GM23248 (cell line): Measurements from ENCODE around the gene NCF2. TPM values are rescaled to one million over a fixed set of nuclear protein-coding genes. Genes with fewer than 3 reads are reported as not detected.
"Not testable (repeated sequence)": the region's sequence is repeated elsewhere in the genome, so short reads cannot be mapped to it uniquely, and the experiment has no call there.

Experiments
- DNase-seq: peaks from one replicate; pipeline ENCODE4 v3.0.0-alpha.2; 2015
- H2AFZ ChIP-seq: fragments of 200-600 bp; sonication (generic); 2 replicates; pipeline ENCODE4 v1.6.1; 2016; ENCODE audit warnings: antibody characterized with exemption
- H3F3A ChIP-seq: fragments of 200-600 bp; sonication (generic); 2 replicates; pipeline ENCODE4 v1.6.1; 2016; ENCODE audit warnings: mild to moderate bottlenecking, antibody characterized with exemption, mixed run types; ENCODE audit not compliant: insufficient read depth
- H3K27ac ChIP-seq: fragments of 200-600 bp; sonication (generic); 2 replicates; pipeline ENCODE4 v1.5.1; 2016; ENCODE audit warnings: mild to moderate bottlenecking
- H3K27me3 ChIP-seq: fragments of 200-600 bp; sonication (generic); replicated peaks from 2 replicates; pipeline ENCODE4 v1.6.1; 2016; ENCODE audit warnings: mild to moderate bottlenecking; ENCODE audit not compliant: insufficient read depth
- H3K36me3 ChIP-seq: fragments of 200-600 bp; sonication (generic); 2 replicates; pipeline ENCODE4 v1.6.1; 2016; ENCODE audit warnings: low read depth, mild to moderate bottlenecking
- H3K4me1 ChIP-seq: fragments of 200-600 bp; sonication (generic); 2 replicates; pipeline ENCODE4 v1.6.1; 2016; ENCODE audit warnings: mild to moderate bottlenecking; ENCODE audit not compliant: insufficient read depth
- H3K4me2 ChIP-seq: fragments of 200-600 bp; sonication (generic); one replicate; pipeline ENCODE4 v1.6.1; 2016; ENCODE audit warnings: mild to moderate bottlenecking; ENCODE audit not compliant: unreplicated experiment
- H3K4me3 ChIP-seq: fragments of 200-600 bp; sonication (generic); 2 replicates; pipeline ENCODE4 v1.5.1; 2016; ENCODE audit warnings: mild to moderate bottlenecking
- H3K79me2 ChIP-seq: fragments of 200-600 bp; sonication (generic); 2 replicates; pipeline ENCODE4 v1.6.1; 2016; ENCODE audit warnings: mild to moderate bottlenecking; ENCODE audit not compliant: insufficient read depth
- H3K9ac ChIP-seq: fragments of 200-600 bp; sonication (generic); 2 replicates; pipeline ENCODE4 v1.6.1; 2016; ENCODE audit warnings: mild to moderate bottlenecking
- H3K9me2 ChIP-seq: fragments of 200-600 bp; sonication (generic); 2 replicates; pipeline ENCODE4 v1.6.1; 2016; ENCODE audit warnings: mixed run types, mild to moderate bottlenecking, moderate library complexity; ENCODE audit not compliant: insufficient read depth
- H3K9me3 ChIP-seq: fragments of 200-600 bp; sonication (generic); one replicate; pipeline ENCODE4 v1.6.1; 2017; ENCODE audit warnings: low read depth
- H4K20me1 ChIP-seq: fragments of 200-600 bp; sonication (generic); 2 replicates; pipeline ENCODE4 v1.6.0; 2016; ENCODE audit not compliant: insufficient read depth
- EZH2 ChIP-seq: fragments of 200-600 bp; sonication (generic); IDR thresholded peaks from 2 replicates; pipeline ENCODE4 v1.6.1; 2018; ENCODE audit warnings: antibody characterized with exemption, mild to moderate bottlenecking; ENCODE audit not compliant: insufficient read depth, poor library complexity, severe bottlenecking
- EZH2phosphoT487 ChIP-seq: fragments of 200-600 bp; sonication (generic); IDR thresholded peaks from 2 replicates; pipeline ENCODE4 v1.6.1; 2018; ENCODE audit warnings: antibody characterized with exemption, moderate library complexity, mild to moderate bottlenecking, low read depth; ENCODE audit not compliant: insufficient read depth
- WGBS, 2 experiments: methylation state at CpG; one replicate each; pipeline ENCODE4 v1.1.6; 2015 to 2017; ENCODE audit warnings: low lambda C conversion rate in 2 of 2, low coverage in 1 of 2; ENCODE audit errors: missing lambda C conversion rate in 2 of 2; 5-methylcytosine and 5-hydroxymethylcytosine counted together
- in situ Hi-C: fragments of 300-500 bp; cut with MboI; formaldehyde crosslinking; loops from 2 replicates; pipeline ENCODE4 v1.15.0; 2020
- polyA plus RNA-seq: library from polyadenylated mRNA; unstranded; fragments of >200 nt; fragmentation: Nextera tagmentation; extraction: Ambion mirVana; gene quantifications from 2 replicates; pipeline ENCODE4 v1.2.1, GENCODE V29; 2016
- total RNA-seq: library from RNA; depleted of rRNA; stranded (reverse); fragments of >200 nt; shearing (Covaris generic); gene quantifications from 2 replicates; pipeline ENCODE4 v1.2.3, GENCODE V29; 2014

Gene NCF2
- total and polyA plus RNA-seq, 2 experiments from 2014 or later: 0.41 TPM; not detected in 1

- WGBS, 2 experiments: 53 to 55% methylated on average over 1 of the region's 1 CpG
- TF ChIP-seq EZH2 (no peak), EZH2phosphoT487 (no peak)
- peak overlapping the region; percentile 99 for H3K4me2 ChIP-seq
- H3K36me3 ChIP-seq: peaks cover 23% of the 10 kb centered on the region
- in situ Hi-C loops: no loop called here
- peaks cover 65% of the 10 kb centered on the region for H3F3A ChIP-seq
- H4K20me1 ChIP-seq: peaks cover 6% of the 10 kb centered on the region; the same call in 1 of the 2 replicates
- H2AFZ ChIP-seq: no peak overlapping the region
- peak overlapping the region; percentile 79 for H3K27ac ChIP-seq
- H3K9me2 ChIP-seq: no peaks in the 10 kb centered on the region
- peaks cover 92% of the 10 kb centered on the region for H3K79me2 ChIP-seq
- H3K9me3 ChIP-seq: no peaks in the 10 kb centered on the region
- peak overlapping the region; percentile 93 for H3K9ac ChIP-seq
- peaks cover 49% of the 10 kb centered on the region for H3K4me1 ChIP-seq
- peak; percentile 18 for DNase-seq
- no peaks in the 10 kb centered on the region for H3K27me3 ChIP-seq
- H3K4me3 ChIP-seq: peak overlapping the region; percentile 96
These were observed 42.7 kb upstream of the NCF2 start for GRCh38 chr1:183632964-183633363.

GRCh38 chr1:183632114-183632513, 41.9 kb upstream of the NCF2 start:
- Histone ChIP-seq H2AFZ (no peak overlapping the region), H4K20me1 (peaks cover 6% of the 10 kb centered on the region; the same call in 1 of the 2 replicates), H3F3A (peaks cover 69% of the 10 kb centered on the region), H3K4me1 (peaks cover 46% of the 10 kb centered on the region), H3K9me3 (no peaks in the 10 kb centered on the region), H3K4me2 (peak overlapping the region; percentile 99), H3K27me3 (no peaks in the 10 kb centered on the region), H3K27ac (peak overlapping the region; percentile 79), H3K9me2 (no peaks in the 10 kb centered on the region), H3K36me3 (peaks cover 28% of the 10 kb centered on the region), H3K4me3 (peak overlapping the region; percentile 96), H3K79me2 (peaks cover 92% of the 10 kb centered on the region), H3K9ac (peak overlapping the region; percentile 93)
- WGBS, 2 experiments: 7 to 8% methylated on average over 2 of the region's 2 CpGs
- no peak for TF ChIP-seq EZH2phosphoT487
- no peak for TF ChIP-seq EZH2
- in situ Hi-C loops: no loop called here
- peak; percentile 80 for DNase-seq

- Histone ChIP-seq H2AFZ (no peak overlapping the region), H3K4me3 (peak overlapping the region; percentile 96), H3K79me2 (peaks cover 94% of the 10 kb centered on the region), H4K20me1 (peaks cover 6% of the 10 kb centered on the region; the same call in 1 of the 2 replicates), H3K27me3 (no peaks in the 10 kb centered on the region), H3K4me2 (peak overlapping the region; percentile 99), H3K27ac (peak overlapping the region; percentile 79), H3K36me3 (peaks cover 39% of the 10 kb centered on the region), H3K9ac (peak overlapping the region; percentile 93), H3F3A (peaks cover 82% of the 10 kb centered on the region), H3K9me2 (no peaks in the 10 kb centered on the region), H3K4me1 (peaks cover 55% of the 10 kb centered on the region), H3K9me3 (no peaks in the 10 kb centered on the region)
- 5 to 10% methylated on average over 2 of the region's 2 CpGs for WGBS, 2 experiments
- TF ChIP-seq EZH2phosphoT487 (no peak), EZH2 (no peak)
- in situ Hi-C loops: no loop called here
- DNase-seq: peak; percentile 83
These were observed 40.5 kb upstream of the NCF2 start for GRCh38 chr1:183630748-183631147.

- Histone ChIP-seq H2AFZ (no peak overlapping the region), H3F3A (peaks cover 82% of the 10 kb centered on the region), H3K4me2 (peak overlapping the region; percentile 14), H4K20me1 (peaks cover 6% of the 10 kb centered on the region; the same call in 1 of the 2 replicates), H3K36me3 (peaks cover 52% of the 10 kb centered on the region), H3K9me3 (no peaks in the 10 kb centered on the region), H3K9ac (no peak overlapping the region), H3K4me3 (no peak overlapping the region), H3K27me3 (no peaks in the 10 kb centered on the region), H3K27ac (no peak overlapping the region), H3K79me2 (peaks cover 82% of the 10 kb centered on the region), H3K4me1 (peaks cover 58% of the 10 kb centered on the region), H3K9me2 (no peaks in the 10 kb centered on the region)
- in situ Hi-C loops: no loop called here
- DNase-seq: no peak
- no peak for TF ChIP-seq EZH2phosphoT487
- TF ChIP-seq EZH2: no peak
These were observed 38.3 kb upstream of the NCF2 start for GRCh38 chr1:183628537-183628936.

- H3K9ac ChIP-seq, H2AFZ ChIP-seq, H3K9me2 ChIP-seq, DNase-seq, H3K27me3 ChIP-seq, H3K4me3 ChIP-seq, H4K20me1 ChIP-seq, in situ Hi-C loops, H3K9me3 ChIP-seq: not testable (repeated sequence)
- H3K27ac ChIP-seq: peak overlapping the region; percentile 18
- H3K4me1 ChIP-seq: peaks cover 63% of the 10 kb centered on the region
- H3K4me2 ChIP-seq: peak overlapping the region; percentile 45
- 9 to 12% methylated on average over 3 of the region's 3 CpGs for WGBS, 2 experiments
- peaks cover 59% of the 10 kb centered on the region for H3K79me2 ChIP-seq
- H3K36me3 ChIP-seq: peaks cover 49% of the 10 kb centered on the region
- peaks cover 75% of the 10 kb centered on the region for H3F3A ChIP-seq
These were observed 36.0 kb upstream of the NCF2 start for GRCh38 chr1:183626236-183626635.
